GM18868 (cell line): ENCODE measurements around the gene SLC25A22.

Source experiments
- ATAC-seq: cut with Tn5 transposase; IDR thresholded peaks from one replicate; pipeline ENCODE4 v1.9.1; 2021; ENCODE audit warnings: mild to moderate bottlenecking, moderate library complexity; ENCODE audit not compliant: unreplicated experiment

The SLC25A22 gene

GRCh38 chr11:761526-762108 is 36.5 kb downstream of the SLC25A22 start:
- no peak for ATAC-seq

GRCh38 chr11:760236-760635 is 37.8 kb downstream of the SLC25A22 start:
- no peak for ATAC-seq

- no peak for ATAC-seq
Measured at GRCh38 chr11:749731-750130, 48.4 kb downstream of the SLC25A22 start.

GRCh38 chr11:748007-748359 is 50.1 kb downstream of the SLC25A22 start:
- ATAC-seq, result no peak

GRCh38 chr11:747158-748006 is 50.7 kb downstream of the SLC25A22 start, which contains the start of gene TALDO1:
Gene TALDO1, plus strand, starts transcription at chr11:747464. Its CDS starts 18 bp downstream, at chr11:747482.
- peak; percentile 89 for ATAC-seq

- peak; percentile 27 for ATAC-seq
Measured at GRCh38 chr11:746289-747157, 51.6 kb downstream of the SLC25A22 start.

GRCh38 chr11:745428-745827 is 52.7 kb downstream of the SLC25A22 start:
- no peak for ATAC-seq

GRCh38 chr11:742571-743201 is 55.4 kb downstream of the SLC25A22 start:
- ATAC-seq, result no peak

- no peak for ATAC-seq
Measured at GRCh38 chr11:742156-742546, 55.9 kb downstream of the SLC25A22 start.
